GM19099 (cell line): ENCODE results near the gene UNKL.

Experiments
- POLR2A ChIP-seq: IDR thresholded peaks from 3 replicates; pipeline ENCODE4 v1.6.1; 2011; ENCODE audit warnings: low read depth; ENCODE audit not compliant: insufficient read length; ENCODE audit errors: extremely low read depth

Gene UNKL

DNA sequence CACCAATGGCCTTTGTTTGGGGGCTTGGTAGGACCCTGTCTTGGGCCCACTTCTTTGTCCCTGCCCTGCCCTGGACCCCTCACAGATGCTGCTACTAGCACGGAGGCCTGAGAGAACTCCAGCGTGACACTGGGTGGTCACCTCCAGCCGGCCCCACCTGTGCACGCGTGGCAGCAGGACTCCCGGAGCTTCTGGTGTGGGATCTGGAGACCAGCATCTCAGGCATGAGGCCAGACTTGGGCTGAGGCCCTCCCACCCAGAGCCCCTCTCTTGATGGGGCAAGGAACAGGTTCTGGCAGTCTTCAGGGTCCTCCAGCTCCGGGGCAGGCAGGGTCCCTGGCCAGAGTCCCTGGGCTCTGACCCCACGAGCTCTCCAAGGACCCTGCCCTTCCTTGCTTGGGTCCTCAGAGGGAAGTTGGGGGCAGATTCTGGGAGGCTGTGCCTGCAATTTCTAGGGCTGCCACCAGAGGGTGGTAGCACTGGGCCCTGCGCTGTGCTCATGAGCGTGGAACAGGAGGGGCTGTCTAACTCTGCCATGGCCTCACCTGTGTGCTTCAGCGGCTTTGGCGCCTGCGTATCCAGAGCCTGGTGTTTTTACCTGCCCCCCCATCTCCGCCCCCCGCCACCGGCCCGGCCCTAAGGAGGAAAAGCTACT, 84.1 kb downstream of the UNKL start:
- TF ChIP-seq POLR2A = no peak

- no peak for TF ChIP-seq POLR2A
Measured at GRCh38 chr16:1327619-1327947, 86.9 kb downstream of the UNKL start.

GRCh38 chr16:1326946-1327618, 87.4 kb downstream of the UNKL start:
- TF ChIP-seq POLR2A = no peak

DNA sequence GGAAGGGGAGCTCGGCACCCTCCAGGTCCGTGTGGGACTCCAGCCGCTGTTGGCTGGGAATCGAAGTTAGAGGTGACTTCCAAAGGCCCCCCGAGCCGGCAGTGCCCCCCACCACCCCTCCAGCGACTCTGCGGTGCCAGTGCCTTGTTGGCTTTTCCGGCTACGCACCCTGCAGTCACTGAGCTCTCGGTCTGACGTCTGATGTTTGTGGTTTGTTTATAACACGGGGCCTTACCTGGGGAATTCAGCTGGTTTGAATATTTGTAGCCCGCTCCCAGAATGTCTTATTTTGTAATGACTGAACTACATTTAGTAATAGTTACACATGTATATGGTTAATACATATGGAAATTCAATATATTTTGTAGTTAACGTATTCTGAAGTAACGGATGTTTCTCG, 88.1 kb downstream of the UNKL start:
- no peak for TF ChIP-seq POLR2A

DNA sequence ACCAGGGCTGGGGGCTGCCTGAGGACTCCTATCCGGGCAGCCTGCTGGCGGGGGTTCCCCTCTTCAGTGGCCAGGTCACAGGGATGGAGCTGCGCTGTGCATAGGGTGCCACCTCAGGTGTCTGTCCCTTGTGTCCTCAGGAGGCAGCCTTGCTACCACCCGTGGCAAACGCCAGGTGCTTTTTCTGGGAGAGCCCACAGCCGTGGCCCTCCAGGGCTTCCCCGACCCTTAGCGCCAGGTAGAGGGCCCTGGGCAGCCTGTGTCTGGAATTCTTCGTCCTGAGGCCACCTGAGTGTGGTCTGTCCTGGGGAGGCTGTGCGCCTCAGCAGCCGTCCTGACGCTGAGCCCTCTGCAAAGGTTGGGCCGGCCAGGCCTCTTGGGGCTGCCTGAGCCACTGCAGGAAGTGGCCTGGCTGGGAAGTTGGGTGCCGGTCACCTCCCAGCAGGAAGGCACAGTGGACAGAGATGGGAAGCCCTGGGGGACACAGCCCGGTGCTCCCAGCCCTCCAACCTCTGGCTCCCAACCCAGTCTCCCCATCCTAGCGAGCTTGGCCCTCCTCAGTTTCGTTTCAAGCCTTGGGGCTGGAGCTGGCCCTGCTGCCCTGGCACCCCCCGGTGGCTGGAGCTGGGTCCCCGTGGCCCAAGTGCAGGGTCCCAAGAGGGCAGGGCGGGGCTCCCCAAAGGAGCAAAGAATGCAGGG, 88.7 kb downstream of the UNKL start:
- TF ChIP-seq POLR2A = no peak

GRCh38 chr16:1325261-1325660, 89.2 kb downstream of the UNKL start:
- no peak for TF ChIP-seq POLR2A

GRCh38 chr16:1324286-1324826, 90.1 kb downstream of the UNKL start:
- no peak for TF ChIP-seq POLR2A

DNA sequence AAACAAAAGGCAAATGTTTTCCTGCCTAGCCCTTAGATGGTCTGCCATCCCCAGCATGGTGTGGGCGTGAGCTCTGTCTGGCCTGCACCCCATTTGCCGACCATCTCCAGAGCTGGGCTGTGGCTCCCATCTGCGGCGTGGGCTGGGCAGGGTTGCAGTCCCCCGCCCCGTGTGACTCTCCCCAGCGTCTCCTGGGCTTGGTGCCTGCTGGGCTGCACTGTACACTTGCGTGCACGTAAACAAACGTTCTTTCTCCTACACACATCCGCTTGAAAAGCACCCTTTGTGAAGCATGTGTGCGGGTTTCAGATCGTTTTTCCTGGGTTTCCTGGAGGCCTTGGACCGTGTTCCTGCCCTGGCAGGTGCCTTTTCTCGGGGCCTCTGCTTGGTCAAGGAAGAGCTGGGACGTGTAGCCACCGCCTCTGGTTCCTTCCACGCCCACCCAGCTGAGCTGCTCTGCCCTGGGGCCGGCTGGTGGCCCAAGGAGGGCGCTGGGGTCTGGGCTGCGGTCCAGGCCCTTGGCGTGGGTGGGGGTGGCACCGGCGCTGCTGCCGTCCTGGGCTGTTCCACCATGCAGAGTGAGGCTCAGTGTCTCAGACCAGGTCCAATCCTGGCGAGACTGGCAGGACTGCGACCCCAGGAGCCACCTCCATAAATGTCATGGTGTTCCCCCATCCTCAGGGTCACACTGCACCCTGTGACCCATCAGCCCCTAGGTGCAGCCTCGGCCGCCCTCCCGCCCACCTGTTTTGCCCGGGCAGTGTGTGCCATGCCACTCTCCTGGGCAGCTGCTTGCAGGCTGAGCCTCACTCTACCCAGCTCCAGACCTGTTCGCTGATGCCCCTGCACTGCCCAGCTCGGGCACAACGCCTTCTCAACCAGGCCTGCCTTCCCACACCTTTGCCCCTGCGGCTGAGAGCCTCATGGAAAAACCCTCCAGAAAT, 90.9 kb downstream of the UNKL start:
- no peak for TF ChIP-seq POLR2A

GRCh38 chr16:1322407-1322806, 92.1 kb downstream of the UNKL start:
- no peak for TF ChIP-seq POLR2A

DNA sequence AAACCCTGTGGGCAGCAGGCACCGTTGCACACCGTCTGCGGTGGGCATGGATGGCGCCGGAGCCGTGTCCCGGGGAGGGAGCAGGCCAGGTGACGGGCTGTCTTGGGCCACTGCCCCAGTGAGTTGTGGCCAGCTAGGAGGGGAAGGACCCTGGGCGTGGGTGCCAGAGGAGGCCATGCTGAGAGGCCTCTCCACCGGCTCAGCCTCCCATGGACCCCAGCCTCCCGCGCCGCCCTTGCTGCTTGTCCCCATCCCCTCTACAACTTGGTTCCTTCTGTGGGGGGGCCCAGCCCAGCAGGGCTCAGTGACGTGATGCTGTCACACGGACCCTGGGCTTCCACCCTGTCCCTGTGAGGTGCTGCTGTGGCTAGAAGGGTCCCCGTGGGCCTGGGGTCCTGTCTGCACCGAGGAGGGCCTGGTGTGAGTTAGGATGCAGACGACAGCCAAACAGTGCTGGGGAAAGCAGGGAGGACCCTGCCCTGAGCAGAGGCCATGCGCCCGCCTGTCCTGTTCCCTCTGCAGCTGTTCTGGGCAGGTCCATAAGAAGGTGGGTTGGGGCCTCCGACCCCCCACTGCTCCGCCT, 93.8 kb downstream of the UNKL start:
- TF ChIP-seq POLR2A = no peak

DNA sequence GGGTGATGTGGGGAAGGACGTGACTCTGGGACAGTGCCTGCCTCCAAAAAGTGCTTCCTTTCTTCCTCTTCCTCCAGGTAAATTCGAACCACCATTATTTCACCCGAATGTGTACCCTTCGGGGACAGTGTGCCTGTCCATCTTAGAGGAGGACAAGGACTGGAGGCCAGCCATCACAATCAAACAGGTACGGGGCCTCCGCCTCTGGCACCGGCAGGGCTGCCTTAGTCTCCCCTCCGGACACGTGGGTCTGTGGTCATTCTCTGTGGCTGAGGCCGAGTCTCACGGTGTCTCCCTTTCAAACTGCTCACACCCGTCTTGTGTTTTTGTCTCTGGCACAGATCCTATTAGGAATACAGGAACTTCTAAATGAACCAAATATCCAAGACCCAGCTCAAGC, 94.4 kb downstream of the UNKL start:
- TF ChIP-seq POLR2A = no peak

- no peak for TF ChIP-seq POLR2A
Measured at GRCh38 chr16:1319041-1319440, 95.5 kb downstream of the UNKL start.

- TF ChIP-seq POLR2A = no peak
Measured at GRCh38 chr16:1318268-1318545, 96.3 kb downstream of the UNKL start.

DNA sequence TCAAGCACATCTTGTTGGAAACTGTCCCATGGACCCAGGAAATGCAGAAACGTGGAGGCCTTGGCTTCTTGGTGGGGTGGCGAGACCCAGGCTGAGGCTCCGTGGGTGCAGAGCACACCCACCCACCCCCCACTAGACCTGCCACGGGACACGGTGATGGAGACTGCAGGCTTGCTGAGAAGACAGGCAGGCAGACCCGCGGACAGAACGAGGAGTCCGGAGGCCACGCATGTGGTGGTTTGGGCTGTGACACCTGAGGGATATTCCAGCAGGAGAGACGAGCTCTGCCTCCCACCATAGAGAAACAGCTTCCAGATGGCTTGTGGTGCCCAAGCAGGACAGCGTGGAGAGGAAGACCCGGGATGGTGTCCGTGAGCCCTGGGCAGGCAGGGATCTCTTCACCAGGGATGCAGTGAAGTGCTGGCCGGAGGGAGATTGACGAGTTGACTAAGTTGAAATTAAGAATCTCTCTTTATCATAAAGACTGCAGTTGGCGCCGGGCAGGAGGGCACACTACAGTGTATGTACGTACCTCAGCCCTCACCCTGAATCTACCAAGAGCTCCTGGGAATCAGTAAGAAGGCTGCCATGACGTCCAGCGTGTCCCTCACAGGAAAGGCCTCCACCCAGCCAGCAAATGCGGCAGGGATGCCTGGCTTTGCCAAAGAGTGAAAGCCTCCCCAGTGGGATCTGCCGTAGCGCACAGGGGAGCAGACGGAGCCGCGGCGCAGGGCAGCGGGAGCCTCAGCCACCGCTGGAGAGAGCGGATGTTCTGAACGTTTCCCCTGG, 96.8 kb downstream of the UNKL start:
- TF ChIP-seq POLR2A = no peak
